ENCODE data around the gene EYA2. TPM values are rescaled to one million over a fixed set of nuclear protein-coding genes. Genes with fewer than 3 reads are reported as not detected.

Gene EYA2
- total RNA-seq, 1 donor from 2014 or later, result 24.4 TPM

- ATAC-seq (no peak), DNase-seq (ENCODE audit: low spot score) (no peak)
- intact Hi-C loops (cut with DNase I), result no loop called here
Observed at GRCh38 chr20:46965477-46965876, 70.8 kb downstream of the EYA2 start.

GRCh38 chr20:46967646-46968045 lies 73.0 kb downstream of the EYA2 start:
- DNase-seq (ENCODE audit: low spot score), result no peak
- ATAC-seq, result no peak
- intact Hi-C loops (cut with DNase I), result no loop called here

GRCh38 chr20:46970937-46971630 lies 76.4 kb downstream of the EYA2 start:
- ATAC-seq, result peak; percentile 59
- intact Hi-C loops (cut with DNase I), result no loop called here
- DNase-seq (ENCODE audit: low spot score), result no peak

- DNase-seq (ENCODE audit: low spot score) (no peak), ATAC-seq (no peak)
- intact Hi-C loops (cut with DNase I), result no loop called here
Observed at GRCh38 chr20:46973766-46974165, 79.1 kb downstream of the EYA2 start.

GRCh38 chr20:46974669-46975434 lies 80.2 kb downstream of the EYA2 start:
- intact Hi-C loops (cut with DNase I), result no loop called here
- no peak for DNase-seq (ENCODE audit: low spot score)
- ATAC-seq, result peak; percentile 48

- ATAC-seq (no peak), DNase-seq (ENCODE audit: low spot score) (no peak)
- intact Hi-C loops (cut with DNase I), result no loop called here
Observed at GRCh38 chr20:46975976-46976375, 81.3 kb downstream of the EYA2 start.

GRCh38 chr20:46977204-46977603 lies 82.6 kb downstream of the EYA2 start:
- no peak for ATAC-seq
- intact Hi-C loops (cut with DNase I), result no loop called here
- no peak for DNase-seq (ENCODE audit: low spot score)

GRCh38 chr20:46977909-46978588 lies 83.4 kb downstream of the EYA2 start:
- DNase-seq (ENCODE audit: low spot score), result no peak
- no peak for ATAC-seq
- intact Hi-C loops (cut with DNase I), result no loop called here

- DNase-seq (ENCODE audit: low spot score), result no peak
- ATAC-seq, result peak; percentile 85
- intact Hi-C loops (cut with DNase I), result no loop called here
Observed at GRCh38 chr20:46978951-46979491, 84.4 kb downstream of the EYA2 start.

- DNase-seq (ENCODE audit: low spot score) (no peak), ATAC-seq (no peak)
- intact Hi-C loops (cut with DNase I), result no loop called here
Observed at GRCh38 chr20:46979603-46980241, 85.1 kb downstream of the EYA2 start.

- ATAC-seq, result no peak
Observed at GRCh38 chr20:46981184-46981583, 86.5 kb downstream of the EYA2 start.

GRCh38 chr20:46983466-46983865 lies 88.8 kb downstream of the EYA2 start:
- ATAC-seq (no peak), DNase-seq (ENCODE audit: low spot score) (no peak)
- intact Hi-C loops (cut with DNase I), result no loop called here

More at GRCh38 chr20:46981184-46981583, 86.5 kb downstream of the EYA2 start:
- DNase-seq (ENCODE audit: low spot score), result no peak
- intact Hi-C loops (cut with DNase I), result no loop called here

GRCh38 chr20:46984405-46984804 lies 89.8 kb downstream of the EYA2 start:
- ATAC-seq, result no peak
- intact Hi-C loops (cut with DNase I), result no loop called here
- DNase-seq (ENCODE audit: low spot score), result peak; percentile 50

- intact Hi-C loops (cut with DNase I), result no loop called here
- DNase-seq (ENCODE audit: low spot score), result no peak
- ATAC-seq, result peak; percentile 85
Observed at GRCh38 chr20:46985250-46985649, 90.6 kb downstream of the EYA2 start.

GRCh38 chr20:46985671-46986070 lies 91.0 kb downstream of the EYA2 start:
- peak; percentile 53 for ATAC-seq
- DNase-seq (ENCODE audit: low spot score), result peak; percentile 12
- intact Hi-C loops (cut with DNase I), result no loop called here

- ATAC-seq, result no peak
- intact Hi-C loops (cut with DNase I), result no loop called here
- DNase-seq (ENCODE audit: low spot score), result peak; percentile 5
Observed at GRCh38 chr20:46987001-46987400, 92.4 kb downstream of the EYA2 start.

- ATAC-seq (peak; percentile 90), DNase-seq (ENCODE audit: low spot score) (no peak)
- intact Hi-C loops (cut with DNase I), result no loop called here
Observed at GRCh38 chr20:46990017-46990595, 95.5 kb downstream of the EYA2 start.

- DNase-seq (ENCODE audit: low spot score), result peak; percentile 12
- intact Hi-C loops (cut with DNase I), result no loop called here
Observed at GRCh38 chr20:46990596-46991104, 96.0 kb downstream of the EYA2 start.

GRCh38 chr20:46991168-46991567 lies 96.5 kb downstream of the EYA2 start:
- intact Hi-C loops (cut with DNase I), result no loop called here
- ATAC-seq, result no peak

More at GRCh38 chr20:46990596-46991104, 96.0 kb downstream of the EYA2 start:
- peak; percentile 33 for ATAC-seq

More at GRCh38 chr20:46991168-46991567, 96.5 kb downstream of the EYA2 start:
- DNase-seq (ENCODE audit: low spot score), result no peak
